HG03045 (cell line): ENCODE data around the gene OSBPL8.
"Not testable (repeated sequence)": the region's sequence is repeated elsewhere in the genome, so short reads cannot be mapped to it uniquely, and the experiment has no call there.

Source experiments
- ATAC-seq: cut with Tn5 transposase; IDR thresholded peaks from one replicate; pipeline ENCODE4 v1.9.1; 2021; ENCODE audit warnings: mild to moderate bottlenecking, moderate library complexity; ENCODE audit not compliant: unreplicated experiment

Gene OSBPL8

GRCh38 chr12:76426160-76426559 is 133.4 kb downstream of the OSBPL8 start:
- ATAC-seq = no peak

- no peak for ATAC-seq
Observed at GRCh38 chr12:76424941-76425340, 134.6 kb downstream of the OSBPL8 start.

DNA sequence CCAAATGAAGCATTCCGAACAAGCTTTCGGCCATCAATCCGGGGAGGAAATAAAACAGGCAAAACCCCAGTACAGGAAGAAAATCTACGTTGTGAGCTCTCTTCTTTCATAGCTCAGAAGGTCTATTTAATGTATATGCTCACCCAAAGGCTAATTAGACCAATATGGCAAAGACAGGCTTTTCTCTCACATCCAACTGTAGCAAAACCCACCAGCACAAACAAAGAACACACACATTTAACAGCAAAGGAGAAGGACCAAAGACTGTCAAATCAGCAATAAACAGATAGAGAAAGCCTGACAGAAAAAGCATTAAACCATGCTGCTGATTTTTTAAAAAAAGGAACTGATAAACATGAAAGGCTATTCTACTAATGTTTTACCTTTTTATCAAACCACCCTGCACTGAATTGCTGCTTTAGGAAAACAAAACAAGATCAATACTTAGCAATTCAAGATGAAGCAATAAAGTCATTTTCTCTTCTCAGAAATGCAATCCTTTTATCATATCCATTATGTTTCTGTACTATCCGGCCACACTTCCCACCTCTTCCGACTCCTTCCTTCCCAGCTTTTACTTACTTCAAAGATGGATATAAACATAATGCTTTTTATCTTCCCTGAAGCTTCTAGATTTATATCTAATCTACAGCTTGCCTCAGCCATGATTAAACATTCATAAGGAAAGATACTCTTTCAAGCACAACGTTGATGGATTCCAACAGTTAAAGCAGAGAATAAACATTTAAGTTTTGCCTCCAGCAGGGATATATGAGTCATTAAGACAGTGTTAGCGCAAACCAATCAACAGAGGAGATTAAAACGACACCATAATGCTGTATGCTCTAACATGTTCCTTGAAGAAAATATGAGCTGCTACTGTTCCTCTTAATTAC is 136.8 kb downstream of the OSBPL8 start:
- no peak for ATAC-seq

- no peak for ATAC-seq
Observed at GRCh38 chr12:76422154-76422542, 137.4 kb downstream of the OSBPL8 start.

DNA sequence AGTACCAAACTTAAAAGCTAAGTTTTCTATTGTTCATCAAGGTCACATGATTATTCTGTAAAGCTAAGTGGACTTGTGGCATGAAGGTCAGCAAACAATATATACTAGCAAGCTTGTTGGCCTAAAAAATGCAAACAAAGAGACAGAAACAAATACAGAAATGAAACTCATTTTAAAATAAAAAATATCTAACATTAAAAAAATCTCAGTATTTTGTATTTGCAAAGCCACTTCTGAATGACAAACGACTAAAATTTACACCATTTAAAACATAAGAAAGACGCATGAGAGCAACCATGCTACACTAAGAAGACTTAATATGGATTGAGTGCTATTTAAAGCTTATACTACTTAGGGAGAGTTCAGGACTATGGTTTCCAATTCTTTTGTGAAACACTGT is 138.5 kb downstream of the OSBPL8 start:
- no peak for ATAC-seq

DNA sequence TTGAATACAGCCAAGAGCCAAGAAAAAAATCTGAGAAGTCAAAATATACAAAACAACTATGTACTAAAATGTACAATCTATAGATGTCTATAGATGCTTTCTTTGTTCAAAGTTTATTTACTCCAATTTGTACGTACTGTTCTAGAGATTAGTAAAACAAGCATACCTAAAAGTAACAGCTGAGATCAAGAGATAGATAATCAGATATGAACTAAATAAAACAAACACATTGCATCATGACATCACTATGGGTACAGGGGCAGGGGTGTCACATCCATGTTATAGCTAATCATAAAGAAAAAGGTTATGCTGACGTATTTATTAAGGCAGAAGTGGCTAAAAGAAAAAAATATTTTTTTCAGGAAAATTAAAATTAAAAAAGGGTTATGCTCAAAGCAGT is 139.3 kb downstream of the OSBPL8 start:
- ATAC-seq = no peak

DNA sequence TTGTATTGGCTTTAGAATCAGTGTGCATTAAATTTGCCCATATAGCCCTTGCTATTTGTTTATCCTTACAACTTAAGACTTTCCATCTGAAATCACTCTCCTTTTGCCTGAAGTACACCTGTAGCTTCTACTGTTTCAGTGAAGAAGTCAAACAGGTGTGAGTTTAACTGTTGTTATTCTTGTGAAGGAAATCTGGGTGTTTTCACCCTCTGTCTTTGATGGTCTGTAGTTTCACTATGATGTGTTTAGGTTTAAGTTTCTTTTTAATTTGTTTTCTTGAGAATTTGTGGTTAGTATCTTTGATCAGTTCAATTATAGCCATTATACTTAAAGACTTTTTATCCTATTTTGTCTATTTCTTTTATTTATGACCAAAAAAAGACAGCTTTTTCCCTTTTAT is 142.5 kb downstream of the OSBPL8 start:
- peak; percentile 69 for ATAC-seq

- no peak for ATAC-seq
Observed at GRCh38 chr12:76413121-76413520, 146.4 kb downstream of the OSBPL8 start.

GRCh38 chr12:76410781-76411180 is 148.8 kb downstream of the OSBPL8 start:
- no peak for ATAC-seq

DNA sequence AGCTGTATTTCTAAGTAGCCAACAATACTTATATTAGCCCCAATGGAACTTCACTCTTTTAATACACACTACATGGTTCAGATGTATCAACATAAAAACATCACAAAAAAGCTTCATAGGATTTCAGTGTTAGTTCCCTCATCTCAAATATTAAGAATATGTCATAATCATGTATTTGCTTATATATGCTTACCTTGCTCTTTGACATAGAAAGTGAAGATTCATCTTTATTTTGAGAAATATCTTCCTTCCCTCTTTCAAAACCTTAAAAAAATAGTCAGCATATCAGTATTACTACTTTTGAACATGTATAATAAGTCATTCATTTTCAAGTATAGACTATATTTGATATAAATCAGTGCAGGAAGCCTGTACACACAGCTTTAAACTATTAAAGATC is 149.2 kb downstream of the OSBPL8 start:
- ATAC-seq = no peak

DNA sequence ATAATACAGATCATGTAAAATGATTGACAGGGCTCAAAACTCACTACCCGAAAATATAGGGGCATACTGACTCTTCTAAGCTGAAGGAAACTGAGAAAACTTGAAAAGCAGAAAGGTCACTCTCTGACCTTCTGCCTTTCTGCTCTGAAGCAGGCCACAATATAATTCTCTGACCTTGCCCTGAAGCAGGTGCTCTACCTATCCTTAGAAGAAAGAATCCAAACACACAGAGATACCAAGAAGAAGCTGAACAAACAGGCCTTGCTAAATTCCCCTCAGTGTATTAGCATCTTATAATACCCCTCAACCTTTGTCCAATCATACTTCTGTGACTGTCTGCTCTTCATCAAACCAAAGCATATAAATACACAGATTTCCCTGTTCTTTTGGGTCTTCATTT is 150.5 kb downstream of the OSBPL8 start:
- ATAC-seq = no peak

DNA sequence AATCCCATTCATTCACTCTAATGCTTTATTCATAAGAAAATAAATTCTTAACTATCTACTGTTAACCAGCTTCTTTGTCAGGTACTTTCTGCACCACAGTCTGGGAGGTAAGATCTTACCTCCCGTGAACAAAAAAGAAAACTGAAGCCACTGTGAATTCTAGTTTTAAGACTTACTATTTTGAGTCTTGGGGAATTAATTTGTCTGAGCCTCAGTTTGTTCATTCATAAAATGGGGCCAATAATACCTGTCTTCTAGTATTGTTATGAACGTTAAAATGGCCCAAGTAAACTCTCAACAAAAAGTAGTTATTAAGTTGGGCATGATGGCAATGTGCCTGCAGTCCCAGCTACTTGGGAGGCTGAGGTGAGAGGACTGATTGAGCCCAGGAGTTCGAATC is 151.9 kb downstream of the OSBPL8 start:
- ATAC-seq = no peak

- ATAC-seq = no peak
Observed at GRCh38 chr12:76402259-76402658, 157.3 kb downstream of the OSBPL8 start.

- ATAC-seq = no peak
Observed at GRCh38 chr12:76400136-76400535, 159.4 kb downstream of the OSBPL8 start.

GRCh38 chr12:76399040-76399439 is 160.5 kb downstream of the OSBPL8 start:
- ATAC-seq = no peak

- ATAC-seq = no peak
Observed at GRCh38 chr12:76398106-76398505, 161.5 kb downstream of the OSBPL8 start.

GRCh38 chr12:76391461-76391860 is 168.1 kb downstream of the OSBPL8 start:
- ATAC-seq = no peak

- ATAC-seq = no peak
Observed at GRCh38 chr12:76387614-76388013, 172.0 kb downstream of the OSBPL8 start.

DNA sequence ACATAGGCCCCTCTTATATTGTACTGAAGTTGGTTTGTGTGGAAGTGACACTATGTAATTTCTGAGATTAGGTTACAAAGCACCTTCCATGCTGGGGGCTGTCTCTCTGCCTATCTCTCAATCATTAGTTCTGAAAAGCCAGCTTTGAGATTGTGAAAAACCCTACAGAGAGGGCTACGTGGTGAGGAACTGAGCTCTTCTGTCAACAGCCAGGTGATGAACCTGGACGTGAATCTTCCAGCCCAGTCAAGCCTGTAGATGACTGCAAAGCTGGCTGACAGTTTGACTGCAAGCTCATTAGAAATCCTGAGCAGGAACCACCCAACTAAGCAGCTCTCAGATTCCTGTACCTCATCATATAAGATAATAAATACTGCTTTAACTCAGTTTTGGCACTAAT is 175.0 kb downstream of the OSBPL8 start:
- no peak for ATAC-seq

GRCh38 chr12:76383988-76384387 is 175.6 kb downstream of the OSBPL8 start:
- no peak for ATAC-seq

DNA sequence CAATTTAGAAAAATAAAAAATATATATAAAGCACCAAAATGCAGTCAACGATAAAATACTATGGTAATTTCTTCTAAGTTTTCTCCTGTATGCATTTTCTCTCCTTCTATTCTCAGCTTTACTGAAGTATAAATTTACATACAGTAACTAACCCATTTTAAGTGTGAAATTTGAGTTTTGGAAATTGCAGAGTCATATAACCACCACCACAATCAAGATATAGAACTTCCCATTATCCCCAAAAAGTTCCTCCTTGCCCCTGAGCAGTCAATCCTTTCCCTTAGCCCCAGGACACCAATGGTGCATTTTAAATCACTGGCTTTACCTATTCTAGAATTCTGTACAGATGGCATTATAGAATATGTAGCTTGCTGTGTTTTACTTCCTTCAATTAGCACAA is 180.3 kb downstream of the OSBPL8 start:
- ATAC-seq = no peak

DNA sequence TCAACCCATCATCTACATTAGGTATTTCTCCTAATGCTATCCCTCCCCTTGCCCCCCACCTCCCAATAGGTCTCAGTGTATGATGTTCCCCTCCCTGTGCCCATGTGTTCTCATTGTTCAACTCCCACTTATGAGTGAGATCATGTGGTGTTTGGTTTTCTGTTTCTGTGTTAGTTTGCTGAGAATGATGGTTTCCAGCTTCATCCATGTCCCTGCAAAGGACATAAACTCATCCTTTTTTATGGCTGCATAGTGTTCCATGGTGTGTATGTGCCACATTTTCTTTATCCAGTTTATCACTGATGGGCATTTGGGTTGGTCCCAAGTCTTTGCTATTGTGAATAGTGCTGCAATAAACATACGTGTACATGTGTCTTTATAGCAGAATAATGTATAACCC is 182.7 kb downstream of the OSBPL8 start:
- not testable (repeated sequence) for ATAC-seq

- no peak for ATAC-seq
Observed at GRCh38 chr12:76375939-76376338, 183.6 kb downstream of the OSBPL8 start.
